ENCODE results near the gene TAC4. TPM values are rescaled to one million over a fixed set of nuclear protein-coding genes. Genes with fewer than 3 reads are reported as not detected.

TAC4 gene
- total RNA-seq, 1 donor from 2014 or later = not detected

DNA sequence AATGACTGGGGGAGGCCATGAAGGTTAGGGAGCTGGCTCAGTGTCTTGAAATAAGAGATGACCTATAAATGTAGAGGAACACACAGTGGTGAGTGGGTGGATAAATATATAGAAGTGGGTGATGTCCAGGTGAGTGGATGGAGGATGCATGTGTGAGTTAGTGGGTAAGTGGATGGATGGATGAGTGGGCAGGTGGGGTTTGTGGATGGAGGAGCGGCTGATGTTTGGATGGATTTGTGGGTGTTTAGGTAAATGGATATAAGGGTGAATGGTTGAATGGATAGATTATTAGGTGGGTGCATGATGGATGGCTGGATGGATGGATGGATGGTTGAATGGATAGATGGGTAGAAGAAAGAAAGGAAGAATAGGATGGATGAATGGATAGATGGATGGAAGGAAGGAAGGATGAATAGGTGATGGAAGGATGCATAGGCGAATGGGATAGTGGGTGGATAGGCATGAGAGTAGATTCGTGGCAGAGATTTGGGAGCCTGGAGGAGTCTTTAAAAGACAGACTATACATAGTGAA, 19.1 kb upstream of the TAC4 start:
- Mint-ChIP-seq H3K9me3 (no peaks in the 10 kb centered on the region), H3K4me1 (peaks cover 20% of the 10 kb centered on the region), H3K36me3 (ENCODE audit: low read depth) (no peaks in the 10 kb centered on the region), H3K4me3 (no peak overlapping the region), H3K27ac (ENCODE audit: unreplicated experiment) (no peak overlapping the region), H3K27me3 (ENCODE audit: low read depth) (peaks cover 2% of the 10 kb centered on the region)
- no peak for DNase-seq (ENCODE audit: low read depth, low spot score)
- TF ChIP-seq, protein P1, sequence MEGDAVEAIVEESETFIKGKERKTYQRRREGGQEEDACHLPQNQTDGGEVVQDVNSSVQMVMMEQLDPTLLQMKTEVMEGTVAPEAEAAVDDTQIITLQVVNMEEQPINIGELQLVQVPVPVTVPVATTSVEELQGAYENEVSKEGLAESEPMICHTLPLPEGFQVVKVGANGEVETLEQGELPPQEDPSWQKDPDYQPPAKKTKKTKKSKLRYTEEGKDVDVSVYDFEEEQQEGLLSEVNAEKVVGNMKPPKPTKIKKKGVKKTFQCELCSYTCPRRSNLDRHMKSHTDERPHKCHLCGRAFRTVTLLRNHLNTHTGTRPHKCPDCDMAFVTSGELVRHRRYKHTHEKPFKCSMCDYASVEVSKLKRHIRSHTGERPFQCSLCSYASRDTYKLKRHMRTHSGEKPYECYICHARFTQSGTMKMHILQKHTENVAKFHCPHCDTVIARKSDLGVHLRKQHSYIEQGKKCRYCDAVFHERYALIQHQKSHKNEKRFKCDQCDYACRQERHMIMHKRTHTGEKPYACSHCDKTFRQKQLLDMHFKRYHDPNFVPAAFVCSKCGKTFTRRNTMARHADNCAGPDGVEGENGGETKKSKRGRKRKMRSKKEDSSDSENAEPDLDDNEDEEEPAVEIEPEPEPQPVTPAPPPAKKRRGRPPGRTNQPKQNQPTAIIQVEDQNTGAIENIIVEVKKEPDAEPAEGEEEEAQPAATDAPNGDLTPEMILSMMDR (conservative IDR thresholded peaks at IDR 0.05) = no peak

DNA sequence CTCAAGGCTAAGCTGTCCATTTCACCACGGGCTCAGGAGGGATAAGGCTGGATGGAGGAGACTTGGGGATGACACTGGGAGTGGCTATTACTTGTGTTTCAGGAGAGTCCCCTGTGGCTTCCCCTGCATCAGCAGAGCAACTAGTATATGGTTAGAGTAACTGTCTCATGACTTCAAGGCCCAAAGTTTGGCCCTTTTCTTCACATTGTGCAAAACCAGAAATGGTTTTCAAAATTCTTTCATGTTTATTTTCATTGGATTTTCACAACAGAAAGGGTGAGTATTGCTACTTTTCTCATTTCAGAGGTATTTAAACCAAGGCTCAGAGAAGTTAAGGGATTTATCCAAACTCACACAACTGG, 18.1 kb upstream of the TAC4 start:
- Mint-ChIP-seq H3K4me3 (no peak overlapping the region), H3K27me3 (ENCODE audit: low read depth) (peaks cover 4% of the 10 kb centered on the region), H3K9me3 (no peaks in the 10 kb centered on the region), H3K4me1 (peaks cover 23% of the 10 kb centered on the region), H3K27ac (ENCODE audit: unreplicated experiment) (peak overlapping the region; percentile 75), H3K36me3 (ENCODE audit: low read depth) (no peaks in the 10 kb centered on the region)
- no peak for DNase-seq (ENCODE audit: low read depth, low spot score)
- TF ChIP-seq, protein P1 (conservative IDR thresholded peaks at IDR 0.05) = no peak

DNA sequence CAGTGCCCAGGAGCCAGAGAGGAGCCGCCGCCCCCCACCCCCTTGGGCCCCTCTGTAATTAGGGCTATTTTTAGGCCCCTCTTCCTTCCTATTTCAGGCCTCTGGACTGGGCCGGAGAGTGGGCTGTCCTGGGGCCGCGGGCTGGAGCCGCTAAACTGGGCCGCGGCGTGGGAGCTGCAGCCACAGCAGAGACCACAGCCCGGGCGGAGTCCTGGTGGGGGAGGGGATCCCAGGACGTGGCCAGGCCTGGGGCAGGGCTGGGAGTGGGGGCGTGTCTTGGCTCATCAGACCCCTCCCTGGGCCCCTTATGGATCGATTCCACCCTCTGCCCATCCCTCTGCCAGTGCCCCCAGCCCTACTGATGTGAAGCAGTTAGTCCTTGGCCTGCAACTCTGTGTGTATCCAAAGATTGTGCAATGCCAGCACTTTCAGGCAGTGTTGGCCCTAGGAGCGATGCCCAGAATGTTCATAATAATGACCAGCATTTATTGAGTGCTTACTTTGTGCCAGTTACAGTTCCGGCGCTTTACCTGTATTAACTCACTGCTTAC, 15.0 kb upstream of the TAC4 start:
- no peak for DNase-seq (ENCODE audit: low read depth, low spot score)
- Mint-ChIP-seq H3K27me3 (ENCODE audit: low read depth) (peaks cover 3% of the 10 kb centered on the region), H3K4me3 (no peak overlapping the region), H3K27ac (ENCODE audit: unreplicated experiment) (no peak overlapping the region), H3K4me1 (peaks cover 19% of the 10 kb centered on the region), H3K9me3 (no peaks in the 10 kb centered on the region), H3K36me3 (ENCODE audit: low read depth) (no peaks in the 10 kb centered on the region)
- TF ChIP-seq, protein P1 (conservative IDR thresholded peaks at IDR 0.05) = no peak

DNA sequence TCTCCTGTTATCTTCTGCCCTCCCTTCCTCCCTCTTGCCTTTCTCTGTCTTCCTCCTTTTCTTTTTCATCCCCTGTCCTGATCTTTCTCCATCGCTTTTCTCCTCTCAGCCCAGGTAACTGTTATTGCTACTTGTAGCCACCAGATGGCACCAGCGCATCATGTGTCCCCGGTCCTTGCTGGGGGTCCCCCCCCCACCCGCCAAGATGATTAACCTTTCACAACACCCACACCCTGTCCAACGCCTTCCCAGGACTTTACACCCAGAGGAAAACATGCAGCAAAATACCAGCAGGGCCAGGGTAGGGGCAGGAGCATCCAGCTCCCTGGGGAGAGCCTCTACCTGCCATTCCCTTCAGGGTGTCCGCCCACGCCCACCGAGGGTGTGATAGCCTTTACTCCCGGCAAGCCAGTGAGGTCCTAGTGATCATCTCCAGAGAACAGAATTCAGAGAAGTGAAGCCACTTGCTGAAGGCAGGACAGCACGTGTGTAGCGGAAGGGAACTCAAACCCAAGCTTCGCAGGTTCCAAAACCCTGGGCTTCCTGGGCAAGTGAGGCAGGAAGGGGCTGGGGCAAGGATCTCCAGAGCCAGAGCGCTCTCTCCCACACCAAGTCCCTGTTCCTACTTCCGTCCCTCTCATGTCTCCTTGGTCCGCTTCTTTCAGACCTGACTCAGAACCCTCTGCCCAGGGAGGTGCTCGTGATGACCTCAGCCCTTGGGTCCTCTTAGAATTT, 13.4 kb upstream of the TAC4 start:
- H3K4me1 Mint-ChIP-seq = peaks cover 19% of the 10 kb centered on the region
- H3K27me3 Mint-ChIP-seq (ENCODE audit: low read depth) = peaks cover 7% of the 10 kb centered on the region
- TF ChIP-seq, protein P1 (conservative IDR thresholded peaks at IDR 0.05) = peak; percentile 97
- no peak overlapping the region for H3K27ac Mint-ChIP-seq (ENCODE audit: unreplicated experiment)
- H3K9me3 Mint-ChIP-seq = no peaks in the 10 kb centered on the region
- peak; percentile 48 for DNase-seq (ENCODE audit: low read depth, low spot score)
- H3K36me3 Mint-ChIP-seq (ENCODE audit: low read depth) = no peaks in the 10 kb centered on the region
- no peak overlapping the region for H3K4me3 Mint-ChIP-seq

DNA sequence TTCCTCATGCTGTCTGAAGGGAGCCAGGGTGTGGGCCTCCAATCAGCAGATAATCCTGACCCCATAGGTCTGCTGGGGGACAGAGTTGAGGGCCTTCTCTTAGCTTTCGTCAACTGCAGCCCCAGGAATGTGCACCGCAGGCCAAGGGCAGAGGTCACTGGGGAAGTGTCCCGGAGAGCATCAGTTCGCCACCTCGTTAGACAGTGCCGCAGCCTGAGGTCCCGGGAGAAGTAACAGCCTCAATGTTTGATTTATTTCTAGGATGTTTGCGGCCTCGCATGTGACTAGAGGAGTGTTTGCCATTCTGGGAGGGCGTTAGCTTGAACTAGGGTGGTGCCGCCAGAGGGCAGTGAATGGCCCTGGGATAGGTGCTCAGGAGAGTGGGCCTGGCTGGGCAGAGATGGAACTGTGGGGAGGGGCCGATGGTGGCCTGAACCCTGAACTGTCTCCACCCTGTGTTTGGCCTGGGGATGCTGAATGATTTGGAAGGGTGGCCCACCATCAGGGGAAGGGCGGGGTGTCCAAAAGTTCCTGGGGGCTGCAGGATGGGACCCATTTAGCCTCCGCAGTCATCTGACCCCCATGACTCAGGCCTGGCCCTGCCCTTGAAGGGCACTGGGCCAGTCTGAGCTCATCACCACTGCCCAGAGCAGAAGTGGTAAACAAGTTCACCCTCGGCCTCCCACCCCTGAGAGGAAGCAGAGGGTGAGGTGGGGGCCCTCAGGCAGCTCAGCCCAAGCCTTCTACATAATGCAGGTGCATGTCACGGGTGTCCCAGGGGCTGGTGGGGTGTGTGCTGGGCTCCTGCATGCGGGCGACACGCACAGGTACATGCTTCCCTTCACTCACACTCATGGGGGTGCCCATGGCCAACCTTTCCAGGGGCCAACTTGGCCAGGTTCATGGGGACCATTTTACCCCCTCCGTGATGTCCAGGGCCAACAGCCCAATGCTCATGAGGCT, 12.4 kb upstream of the TAC4 start:
- TF ChIP-seq, protein P1 (conservative IDR thresholded peaks at IDR 0.05) = no peak
- DNase-seq (ENCODE audit: low read depth, low spot score) = no peak
- H3K4me1 Mint-ChIP-seq = peaks cover 11% of the 10 kb centered on the region
- H3K9me3 Mint-ChIP-seq = no peaks in the 10 kb centered on the region
- no peak overlapping the region for H3K27ac Mint-ChIP-seq (ENCODE audit: unreplicated experiment)
- no peaks in the 10 kb centered on the region for H3K36me3 Mint-ChIP-seq (ENCODE audit: low read depth)
- H3K4me3 Mint-ChIP-seq = no peak overlapping the region
- H3K27me3 Mint-ChIP-seq (ENCODE audit: low read depth) = peaks cover 13% of the 10 kb centered on the region

Data from neural crest cell (in vitro differentiated cells).